ENCODE measurements around the gene APOO. TPM values are rescaled to one million over a fixed set of nuclear protein-coding genes. Genes with fewer than 3 reads are reported as not detected.

APOO gene
- total and polyA plus RNA-seq, 2 of the 4 experiments (the other 2 are of a cell fraction), result 9.0 to 14.2 TPM

DNA sequence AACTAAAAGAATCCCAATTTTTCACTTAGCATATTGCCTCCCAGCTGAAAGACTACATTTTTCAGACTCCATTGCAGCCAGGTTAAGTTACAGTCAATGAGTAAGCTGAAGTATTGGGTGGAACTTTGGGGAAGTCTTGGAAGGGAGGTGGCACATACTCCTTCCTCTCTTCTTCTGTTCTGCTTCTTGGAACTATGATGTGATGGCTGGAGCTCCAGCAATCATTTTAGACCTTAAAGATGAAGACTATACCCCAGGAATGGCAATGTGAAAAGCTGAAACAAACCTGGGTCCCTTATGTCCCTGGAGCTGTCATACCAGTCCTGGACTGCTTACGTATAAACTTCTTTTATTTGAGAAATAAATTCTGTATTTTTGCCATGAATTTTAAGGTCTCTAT lies 93.9 kb downstream of the APOO start:
- Histone ChIP-seq H3K79me1 (ENCODE audit: low read depth in 1 of 2, low read length in 2 of 2) (no peaks in the 10 kb centered on the region), H2BK120ac (ENCODE audit: low read depth, low read length) (no peak overlapping the region), H3K4me3 (ENCODE audit: insufficient read depth, low read depth, low read length) (no peak overlapping the region), H4K20me1 (ENCODE audit: insufficient read depth, low read length) (no peaks in the 10 kb centered on the region), H3K27ac (ENCODE audit: insufficient read depth, low read length) (no peak overlapping the region), H3K27me3 (ENCODE audit: control insufficient read depth, insufficient read depth, low read length) (no peaks in the 10 kb centered on the region; the same call in none of the 2 replicates), H3K9ac (ENCODE audit: low read depth, low read length) (no peak overlapping the region), H2BK20ac (ENCODE audit: low read depth, low read length) (no peak overlapping the region), H3K23ac (ENCODE audit: low read depth, low read length) (no peak overlapping the region), H3K18ac (ENCODE audit: low read depth, low read length) (no peak overlapping the region), H3K4ac (ENCODE audit: low read depth, low read length) (no peak overlapping the region), H3K14ac (replicated peaks; ENCODE audit: low read depth, low read length) (no peak overlapping the region), H3K4me2 (ENCODE audit: low read depth, low read length) (no peak overlapping the region), H2AK5ac (ENCODE audit: low read depth, low read length) (no peak overlapping the region), H2BK5ac (ENCODE audit: low read depth, low read length, poor library complexity, severe bottlenecking) (no peak overlapping the region), H3K9me3 (ENCODE audit: control insufficient read depth, insufficient read depth, low read length) (peaks cover 2% of the 10 kb centered on the region), H3K56ac (ENCODE audit: extremely low read depth, insufficient read depth, low read length) (no peak overlapping the region), H2AFZ (replicated peaks; ENCODE audit: low read length, poor library complexity) (no peak overlapping the region), H3K4me1 (ENCODE audit: control insufficient read depth, insufficient read depth, low read length) (no peaks in the 10 kb centered on the region), H4K91ac (ENCODE audit: insufficient read depth, low read depth, low read length) (no peak overlapping the region), H4K8ac (ENCODE audit: low read depth in 2 of 2, low read length in 2 of 2) (no peak overlapping the region), H4K5ac (ENCODE audit: low read depth, low read length) (no peak overlapping the region), H2BK15ac (ENCODE audit: low read depth, low read length) (no peak overlapping the region), H3K9me1 (ENCODE audit: insufficient read depth, low read length) (no peaks in the 10 kb centered on the region), H3K36me3 (ENCODE audit: control insufficient read depth, insufficient read depth, low read length) (no peaks in the 10 kb centered on the region), H2AK9ac (replicated peaks; ENCODE audit: low read depth, low read length, poor library complexity) (no peak overlapping the region)
- CTCF ChIA-PET, result no interaction called here
- POLR2A ChIA-PET (ENCODE audit: unreplicated experiment), result interaction anchor here (0.6 kb wide), 1 partner anchor 141 kb away, joined by 4 read pairs; no protein-coding TSS in a partner anchor
- intact Hi-C loops (cut with micrococcal nuclease), result no loop called here
- DNase-seq (no peak), ATAC-seq (ENCODE audit: low read depth) (no peak)
- TF ChIP-seq FOS (IDR thresholded peaks at IDR 0.05; ENCODE audit: low read depth, low read length), result no peak
- no peak for TF ChIP-seq MXI1 (IDR thresholded peaks at IDR 0.05; ENCODE audit: borderline replicate concordance, low read depth, low read length)
- TF ChIP-seq CEBPB (IDR thresholded peaks at IDR 0.05; ENCODE audit: low read depth, low read length), result no peak
- TF ChIP-seq RCOR1 (IDR thresholded peaks at IDR 0.05; ENCODE audit: insufficient replicate concordance, low read length), result no peak
- no peak for TF ChIP-seq MAZ (IDR thresholded peaks at IDR 0.05; ENCODE audit: borderline replicate concordance, low read depth, low read length)
- no peak for TF ChIP-seq MAFK (IDR thresholded peaks at IDR 0.05; ENCODE audit: low read depth, low read length)
- TF ChIP-seq, protein P1, sequence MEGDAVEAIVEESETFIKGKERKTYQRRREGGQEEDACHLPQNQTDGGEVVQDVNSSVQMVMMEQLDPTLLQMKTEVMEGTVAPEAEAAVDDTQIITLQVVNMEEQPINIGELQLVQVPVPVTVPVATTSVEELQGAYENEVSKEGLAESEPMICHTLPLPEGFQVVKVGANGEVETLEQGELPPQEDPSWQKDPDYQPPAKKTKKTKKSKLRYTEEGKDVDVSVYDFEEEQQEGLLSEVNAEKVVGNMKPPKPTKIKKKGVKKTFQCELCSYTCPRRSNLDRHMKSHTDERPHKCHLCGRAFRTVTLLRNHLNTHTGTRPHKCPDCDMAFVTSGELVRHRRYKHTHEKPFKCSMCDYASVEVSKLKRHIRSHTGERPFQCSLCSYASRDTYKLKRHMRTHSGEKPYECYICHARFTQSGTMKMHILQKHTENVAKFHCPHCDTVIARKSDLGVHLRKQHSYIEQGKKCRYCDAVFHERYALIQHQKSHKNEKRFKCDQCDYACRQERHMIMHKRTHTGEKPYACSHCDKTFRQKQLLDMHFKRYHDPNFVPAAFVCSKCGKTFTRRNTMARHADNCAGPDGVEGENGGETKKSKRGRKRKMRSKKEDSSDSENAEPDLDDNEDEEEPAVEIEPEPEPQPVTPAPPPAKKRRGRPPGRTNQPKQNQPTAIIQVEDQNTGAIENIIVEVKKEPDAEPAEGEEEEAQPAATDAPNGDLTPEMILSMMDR (conservative IDR thresholded peaks at IDR 0.05; ENCODE audit: low read depth, low read length), result no peak
- TF ChIP-seq ELK1 (IDR thresholded peaks at IDR 0.05; ENCODE audit: borderline replicate concordance, low read depth, low read length), result no peak
- no peak for TF ChIP-seq POLR2A (IDR thresholded peaks at IDR 0.05; ENCODE audit: low read depth, low read length)
- no peak for TF ChIP-seq SMC3 (IDR thresholded peaks at IDR 0.05; ENCODE audit: low read depth, low read length)
- no peak for TF ChIP-seq USF2 (IDR thresholded peaks at IDR 0.05; ENCODE audit: low read depth, low read length)
- no peak for TF ChIP-seq NFE2L2 (IDR thresholded peaks at IDR 0.05; ENCODE audit: low read depth, low read length)
- TF ChIP-seq RAD21 (IDR thresholded peaks at IDR 0.05; ENCODE audit: low read length), result no peak
- TF ChIP-seq RFX5 (IDR thresholded peaks at IDR 0.05; ENCODE audit: low read depth, low read length), result no peak
- dilution Hi-C loops (cut with HindIII; ENCODE audit: low sequenced_read_pairs, unreplicated experiment), result no loop called here
- WGBS, 2 experiments (ENCODE audit: extremely low coverage in 2 of 2, insufficient read length in 1 of 2), result no CpG with 5 or more reads among the region's 1 CpG
- in situ Hi-C loops (cut with MboI; ENCODE audit: low sequenced_read_pairs), result no loop called here
- BruUV-seq (replicated peaks), result no TSS peak
